K562 (cell line): Measurements from ENCODE around the gene EZH1. TPM values are rescaled to one million over a fixed set of nuclear protein-coding genes. Genes with fewer than 3 reads are reported as not detected.

ENCODE experiments used
- ARHGAP35 ChIP-seq: fragments of 450-650 bp; IDR thresholded peaks from 2 replicates; pipeline ENCODE4 v1.6.1; 2018; ENCODE audit not compliant: partially characterized antibody
- CCAR2 ChIP-seq: fragments of 200-400 bp; formaldehyde crosslinking; IDR thresholded peaks from 2 replicates; pipeline ENCODE4 v1.6.1; 2017; ENCODE audit warnings: mild to moderate bottlenecking, low read depth, low read length
- CEBPG ChIP-seq, 3 experiments: fragments of 200-800 bp in 1 of 3; sonication (Bioruptor generic) in 1 of 3; sonication (generic) in 1 of 3; formaldehyde crosslinking in 1 of 3; IDR thresholded peaks in 2 of 3; conservative IDR thresholded peaks in 1 of 3; 2 replicates each; pipeline versions ENCODE4 v1.6.1 to v1.8.0; 2016 to 2022; ENCODE audit warnings: missing compliant biosample characterization in 2 of 3, missing genetic modification characterization in 2 of 3, mild to moderate bottlenecking in 1 of 3, missing genetic modification reagents in 1 of 3
- GMEB1 ChIP-seq: fragments of 250-450 bp; sonication (Bioruptor Pico); IDR thresholded peaks from 2 replicates; pipeline ENCODE4 v1.4.0; 2020; ENCODE audit warnings: mild to moderate bottlenecking
- HIVEP1 ChIP-seq: fragments of 250-450 bp; sonication (Bioruptor Pico); IDR thresholded peaks from 2 replicates; pipeline ENCODE4 v1.4.0; 2020; ENCODE audit warnings: mild to moderate bottlenecking
- HMBOX1 ChIP-seq: sonication (generic); IDR thresholded peaks from 2 replicates; pipeline ENCODE4 v1.6.1; 2016
- IFI16 ChIP-seq: fragments of 250-450 bp; sonication (Bioruptor Pico); IDR thresholded peaks from 2 replicates; pipeline ENCODE4 v2.1.2; 2022; ENCODE audit warnings: mild to moderate bottlenecking, inconsistent platforms
- LCOR ChIP-seq: sonication (generic); formaldehyde crosslinking; IDR thresholded peaks from 2 replicates; pipeline ENCODE4 v1.8.0; 2022; ENCODE audit warnings: mild to moderate bottlenecking, missing genetic modification reagents
- MYNN ChIP-seq, 2 experiments: sonication (generic); formaldehyde crosslinking in 1 of 2; IDR thresholded peaks; 2 replicates each; pipeline versions ENCODE4 v1.5.0 to v1.6.1; 2016 to 2020; ENCODE audit warnings: antibody characterized with exemption in 1 of 2, missing genetic modification reagents in 1 of 2
- PCBP2 ChIP-seq: fragments of 200-400 bp; formaldehyde crosslinking; IDR thresholded peaks from 2 replicates; pipeline ENCODE4 v1.6.1; 2018; ENCODE audit warnings: low read length, low read depth, mild to moderate bottlenecking, moderate library complexity; ENCODE audit not compliant: poor library complexity, severe bottlenecking
- PRMT5 ChIP-seq: sonication (generic); formaldehyde crosslinking; IDR thresholded peaks from 2 replicates; pipeline ENCODE4 v1.5.0; 2020; ENCODE audit warnings: missing genetic modification reagents
- PTRF ChIP-seq: fragments of 450-650 bp; IDR thresholded peaks from 2 replicates; pipeline ENCODE4 v1.6.1; 2016; ENCODE audit warnings: mild to moderate bottlenecking, missing genetic modification characterization, missing compliant biosample characterization
- RAD51 ChIP-seq: fragments of 450-650 bp; IDR thresholded peaks from 2 replicates; pipeline ENCODE4 v1.7.1; 2016; ENCODE audit warnings: low read depth, mild to moderate bottlenecking, borderline replicate concordance
- RBM17 ChIP-seq: fragments of 200-400 bp; formaldehyde crosslinking; IDR thresholded peaks from 2 replicates; pipeline ENCODE4 v1.6.1; 2017; ENCODE audit warnings: low read depth, mild to moderate bottlenecking, low read length, borderline replicate concordance
- THAP7 ChIP-seq: fragments of 250-450 bp; sonication (Bioruptor Pico); IDR thresholded peaks from 2 replicates; pipeline ENCODE4 v1.5.0; 2021
- VEZF1 ChIP-seq: fragments of 200-800 bp; sonication (Bioruptor generic); IDR thresholded peaks from 2 replicates; pipeline ENCODE4 v1.6.1; 2017; ENCODE audit warnings: missing genetic modification characterization, missing compliant biosample characterization
- XRCC4 ChIP-seq: IDR thresholded peaks from one replicate; pipeline ENCODE4 v1.6.1; 2011; ENCODE audit not compliant: insufficient read depth, insufficient read length; ENCODE audit errors: extremely low read depth
- ZNF224 ChIP-seq: sonication (generic); formaldehyde crosslinking; IDR thresholded peaks from 2 replicates; pipeline ENCODE4 v1.8.0; 2022; ENCODE audit warnings: mild to moderate bottlenecking, missing genetic modification reagents
- ZNF263 ChIP-seq: sonication (generic); formaldehyde crosslinking; IDR thresholded peaks from 2 replicates; pipeline ENCODE4 v1.8.0; 2022; ENCODE audit warnings: mild to moderate bottlenecking, missing genetic modification reagents, borderline replicate concordance
- ZNF717 ChIP-seq: fragments of 250-450 bp; sonication (Bioruptor Pico); IDR thresholded peaks from 2 replicates; pipeline ENCODE4 v1.5.0; 2021
- polyA plus RNA-seq, 8 experiments: library from polyadenylated mRNA; depleted of rRNA in 4 of 8; stranded (reverse) in 5 of 8; unstranded in 3 of 8; fragments of >200 nt; fragmentation: Nextera tagmentation in 2 of 8; fragmentation: Illumina TruSeq in 1 of 8; extraction: Ambion mirVana in 2 of 8; extraction: Trizol in 1 of 8; gene quantifications; 2 replicates each; pipeline versions ENCODE4 v1.2.1 to v1.2.3, GENCODE V29; 2011 to 2014; ENCODE audit warnings: inconsistent platforms in 1 of 8, missing spikeins in 1 of 8
- total RNA-seq, 7 experiments: library from RNA; depleted of rRNA in 6 of 7; stranded (reverse); fragments of >200 nt in 6 of 7; fragmentation: Illumina TruSeq in 2 of 7; extraction: Trizol in 2 of 7; gene quantifications; 2 replicates each; pipeline versions ENCODE4 v1.2.1 to v1.2.3, GENCODE V29; 2011 to 2021; ENCODE audit warnings: low replicate concordance in 1 of 7

Gene EZH1
- total and polyA plus RNA-seq, 9 of the 15 experiments (the other 6 are each of a cell fraction or from before 2014, with no cell fraction given) = 8.6 to 40.8 (median 22.9) TPM

GRCh38 chr17:42779936-42780850 is 35.4 kb upstream of the EZH1 start, which contains the start of gene WNK4 (continued):
- TF ChIP-seq VEZF1 (CRISPR knock-in tag) = peak; percentile 92
- no peak for TF ChIP-seq PTRF
- TF ChIP-seq LCOR (CRISPR knock-in tag) = no peak; the same call in 1 of the 2 replicates
- TF ChIP-seq RAD51 = no peak
- TF ChIP-seq ZNF717 (CRISPR knock-in tag) = no peak
- TF ChIP-seq CEBPG (CRISPR knock-in tag; IDR thresholded peaks at IDR 0.05) = no peak
- no peak for TF ChIP-seq CEBPG (tag; conservative IDR thresholded peaks at IDR 0.05 in 1 of 2, IDR thresholded peaks at IDR 0.05 in 1 of 2)
- TF ChIP-seq RBM17 = no peak
- no peak for TF ChIP-seq ZNF224 (CRISPR knock-in tag)
- TF ChIP-seq XRCC4 = no peak
- TF ChIP-seq IFI16 (CRISPR knock-in tag) = no peak
- TF ChIP-seq THAP7 (CRISPR knock-in tag) = 0 out of 2 replicates have a peak, but pooled peaks have one; percentile 28
- no peak for TF ChIP-seq PCBP2
- no peak for TF ChIP-seq ARHGAP35
- no peak for TF ChIP-seq PRMT5
- TF ChIP-seq ZNF263 = no peak
- TF ChIP-seq GMEB1 (CRISPR knock-in tag) = no peak
- TF ChIP-seq HMBOX1 = peak; percentile 56; the same call in 1 of the 2 replicates
- no peak for TF ChIP-seq HIVEP1 (CRISPR knock-in tag)
- TF ChIP-seq MYNN (IDR thresholded peaks at IDR 0.05) = peak; percentile 91
- TF ChIP-seq MYNN (CRISPR knock-in tag; IDR thresholded peaks at IDR 0.05) = no peak
- no peak for TF ChIP-seq CCAR2
